Measurements from ENCODE around the gene BBIP1. TPM values are rescaled to one million over a fixed set of nuclear protein-coding genes. Genes with fewer than 3 reads are reported as not detected.

Gene BBIP1
- total RNA-seq, 1 donor from 2014 or later, result 26.7 TPM

GRCh38 chr10:110885932-110886674 is 32.9 kb downstream of the BBIP1 start:
- no peak for DNase-seq (ENCODE audit: low spot score)

- no peak for DNase-seq (ENCODE audit: low spot score)
Observed at GRCh38 chr10:110883924-110884323, 35.1 kb downstream of the BBIP1 start.

GRCh38 chr10:110881905-110882304 is 37.1 kb downstream of the BBIP1 start:
- DNase-seq (ENCODE audit: low spot score), result no peak

GRCh38 chr10:110881247-110881646 is 37.7 kb downstream of the BBIP1 start:
- DNase-seq (ENCODE audit: low spot score), result no peak

GRCh38 chr10:110880012-110880411 is 39.0 kb downstream of the BBIP1 start:
- DNase-seq (ENCODE audit: low spot score), result no peak

GRCh38 chr10:110876788-110877187 is 42.2 kb downstream of the BBIP1 start:
- no peak for DNase-seq (ENCODE audit: low spot score)

- no peak for DNase-seq (ENCODE audit: low spot score)
Observed at GRCh38 chr10:110876000-110876399, 43.0 kb downstream of the BBIP1 start.

- no peak for DNase-seq (ENCODE audit: low spot score)
Observed at GRCh38 chr10:110873951-110874350, 45.0 kb downstream of the BBIP1 start.

- peak; percentile 38 for DNase-seq (ENCODE audit: low spot score)
Observed at GRCh38 chr10:110872984-110873923, 45.7 kb downstream of the BBIP1 start.

GRCh38 chr10:110872145-110872983 is 46.6 kb downstream of the BBIP1 start:
- DNase-seq (ENCODE audit: low spot score), result peak; percentile 93

- peak; percentile 100 for DNase-seq (ENCODE audit: low spot score)
Observed at GRCh38 chr10:110871298-110872084, 47.5 kb downstream of the BBIP1 start, which contains the start of gene PDCD4. Gene PDCD4 (plus strand): TSS chr10:110871928. CDS start chr10:110876028, 4,100 bp downstream.

- peak; percentile 15 for DNase-seq (ENCODE audit: low spot score)
Observed at GRCh38 chr10:110870823-110871297, 48.1 kb downstream of the BBIP1 start.

- no peak for DNase-seq (ENCODE audit: low spot score)
Observed at GRCh38 chr10:110868981-110869380, 50.0 kb downstream of the BBIP1 start.

GRCh38 chr10:110867807-110868465 is 51.0 kb downstream of the BBIP1 start:
- DNase-seq (ENCODE audit: low spot score), result no peak

- peak; percentile 56 for DNase-seq (ENCODE audit: low spot score)
Observed at GRCh38 chr10:110867011-110867806, 51.8 kb downstream of the BBIP1 start.

GRCh38 chr10:110865809-110866482 is 53.0 kb downstream of the BBIP1 start:
- DNase-seq (ENCODE audit: low spot score), result peak; percentile 73

- peak; percentile 99 for DNase-seq (ENCODE audit: low spot score)
Observed at GRCh38 chr10:110865186-110865808, 53.7 kb downstream of the BBIP1 start.

GRCh38 chr10:110864662-110865140 is 54.3 kb downstream of the BBIP1 start:
- peak; percentile 43 for DNase-seq (ENCODE audit: low spot score)

All from umbilical cord (tissue), 2 donors.